ENCODE data around the gene RHOT2. TPM values are rescaled to one million over a fixed set of nuclear protein-coding genes. Genes with fewer than 3 reads are reported as not detected.
A peak's percentile ranks its signal among the peaks of the same experiment; 100 is the strongest.
"Not testable (repeated sequence)": the region's sequence is repeated elsewhere in the genome, so short reads cannot be mapped to it uniquely, and the experiment has no call there.

Gene RHOT2
- total RNA-seq, 2 experiments from 2014 or later: 123 to 128 TPM

GRCh38 chr16:687499-687898, 19.6 kb downstream of the RHOT2 start:
- no peak overlapping the region for H3K4me3 Mint-ChIP-seq
- H3K4me1 Mint-ChIP-seq: peaks cover 12% of the 10 kb centered on the region
- H3K27me3 Mint-ChIP-seq: no peaks in the 10 kb centered on the region
- H3K27ac Mint-ChIP-seq: no peak overlapping the region
- H3K36me3 Mint-ChIP-seq: peaks cover 11% of the 10 kb centered on the region
- no peak for DNase-seq
- H3K9me3 Mint-ChIP-seq: no peaks in the 10 kb centered on the region

- Mint-ChIP-seq H3K27ac (peak overlapping the region; percentile 87), H3K36me3 (peaks cover 2% of the 10 kb centered on the region), H3K27me3 (peaks cover 5% of the 10 kb centered on the region), H3K4me3 (peak overlapping the region; percentile 90), H3K4me1 (peaks cover 11% of the 10 kb centered on the region), H3K9me3 (no peaks in the 10 kb centered on the region)
- no peak for DNase-seq
Observed at GRCh38 chr16:689175-689897, 21.4 kb downstream of the RHOT2 start.

GRCh38 chr16:691242-691641, 23.3 kb downstream of the RHOT2 start:
- not testable (repeated sequence) for H3K27me3 Mint-ChIP-seq, H3K27ac Mint-ChIP-seq
- peak overlapping the region; percentile 90 for H3K4me3 Mint-ChIP-seq

GRCh38 chr16:692356-693108, 24.6 kb downstream of the RHOT2 start:
- H3K27ac Mint-ChIP-seq: no peak overlapping the region
- peaks cover 5% of the 10 kb centered on the region for H3K27me3 Mint-ChIP-seq
- no peak for DNase-seq
- H3K4me1 Mint-ChIP-seq: peaks cover 13% of the 10 kb centered on the region
- H3K4me3 Mint-ChIP-seq: no peak overlapping the region
- no peaks in the 10 kb centered on the region for H3K9me3 Mint-ChIP-seq
- no peaks in the 10 kb centered on the region for H3K36me3 Mint-ChIP-seq

More at GRCh38 chr16:691242-691641, 23.3 kb downstream of the RHOT2 start:
- not testable (repeated sequence) for DNase-seq, H3K9me3 Mint-ChIP-seq, H3K36me3 Mint-ChIP-seq
- peaks cover 13% of the 10 kb centered on the region for H3K4me1 Mint-ChIP-seq

GRCh38 chr16:693364-693763, 25.4 kb downstream of the RHOT2 start:
- Mint-ChIP-seq H3K4me3 (peak overlapping the region; percentile 29), H3K27ac (no peak overlapping the region), H3K9me3 (no peaks in the 10 kb centered on the region), H3K36me3 (no peaks in the 10 kb centered on the region), H3K4me1 (peaks cover 13% of the 10 kb centered on the region), H3K27me3 (peaks cover 5% of the 10 kb centered on the region)
- no peak for DNase-seq

GRCh38 chr16:693766-694165, 25.8 kb downstream of the RHOT2 start:
- no peaks in the 10 kb centered on the region for H3K9me3 Mint-ChIP-seq
- no peaks in the 10 kb centered on the region for H3K36me3 Mint-ChIP-seq
- peak overlapping the region; percentile 22 for H3K4me3 Mint-ChIP-seq
- no peak for DNase-seq
- peaks cover 5% of the 10 kb centered on the region for H3K27me3 Mint-ChIP-seq
- H3K4me1 Mint-ChIP-seq: peaks cover 10% of the 10 kb centered on the region
- no peak overlapping the region for H3K27ac Mint-ChIP-seq

- Mint-ChIP-seq H3K27ac (no peak overlapping the region), H3K36me3 (no peaks in the 10 kb centered on the region), H3K9me3 (no peaks in the 10 kb centered on the region), H3K4me3 (peak overlapping the region; percentile 63), H3K27me3 (peaks cover 5% of the 10 kb centered on the region), H3K4me1 (peaks cover 7% of the 10 kb centered on the region)
- no peak for DNase-seq
Observed at GRCh38 chr16:694187-694862, 26.4 kb downstream of the RHOT2 start.

GRCh38 chr16:694863-695354, 27.0 kb downstream of the RHOT2 start:
- H3K4me3 Mint-ChIP-seq: no peak overlapping the region
- no peak overlapping the region for H3K27ac Mint-ChIP-seq
- H3K36me3 Mint-ChIP-seq: no peaks in the 10 kb centered on the region
- no peak for DNase-seq
- peaks cover 5% of the 10 kb centered on the region for H3K4me1 Mint-ChIP-seq
- peaks cover 5% of the 10 kb centered on the region for H3K27me3 Mint-ChIP-seq
- H3K9me3 Mint-ChIP-seq: no peaks in the 10 kb centered on the region

- Mint-ChIP-seq H3K27me3 (peaks cover 5% of the 10 kb centered on the region), H3K36me3 (no peaks in the 10 kb centered on the region), H3K4me3 (peak overlapping the region; percentile 74), H3K9me3 (no peaks in the 10 kb centered on the region), H3K27ac (peak overlapping the region; percentile 65), H3K4me1 (peaks cover 5% of the 10 kb centered on the region)
- peak; percentile 74 for DNase-seq
Observed at GRCh38 chr16:695355-696089, 27.6 kb downstream of the RHOT2 start.

GRCh38 chr16:698911-699671, 31.2 kb downstream of the RHOT2 start:
- H3K36me3 Mint-ChIP-seq: no peaks in the 10 kb centered on the region
- H3K4me3 Mint-ChIP-seq: no peak overlapping the region
- DNase-seq: no peak
- no peak overlapping the region for H3K27ac Mint-ChIP-seq
- H3K27me3 Mint-ChIP-seq: peaks cover 27% of the 10 kb centered on the region
- no peaks in the 10 kb centered on the region for H3K9me3 Mint-ChIP-seq
- H3K4me1 Mint-ChIP-seq: peaks cover 5% of the 10 kb centered on the region

GRCh38 chr16:700684-701584, 33.0 kb downstream of the RHOT2 start:
- Mint-ChIP-seq H3K36me3 (no peaks in the 10 kb centered on the region), H3K27me3 (peaks cover 33% of the 10 kb centered on the region), H3K4me1 (peaks cover 3% of the 10 kb centered on the region), H3K4me3 (no peak overlapping the region), H3K27ac (no peak overlapping the region), H3K9me3 (no peaks in the 10 kb centered on the region)
- DNase-seq: peak; percentile 66

- Mint-ChIP-seq H3K27me3 (peaks cover 46% of the 10 kb centered on the region), H3K36me3 (no peaks in the 10 kb centered on the region), H3K4me3 (no peak overlapping the region), H3K27ac (no peak overlapping the region), H3K9me3 (no peaks in the 10 kb centered on the region), H3K4me1 (peaks cover 4% of the 10 kb centered on the region)
- no peak for DNase-seq
Observed at GRCh38 chr16:702341-702740, 34.4 kb downstream of the RHOT2 start.

- no peaks in the 10 kb centered on the region for H3K36me3 Mint-ChIP-seq
- H3K27me3 Mint-ChIP-seq: peaks cover 56% of the 10 kb centered on the region
- no peak overlapping the region for H3K4me3 Mint-ChIP-seq
- H3K9me3 Mint-ChIP-seq: no peaks in the 10 kb centered on the region
- no peak for DNase-seq
- peaks cover 4% of the 10 kb centered on the region for H3K4me1 Mint-ChIP-seq
- no peak overlapping the region for H3K27ac Mint-ChIP-seq
Observed at GRCh38 chr16:703406-703805, 35.5 kb downstream of the RHOT2 start.
